GM19455 (cell line): ENCODE data around the gene KCND3.

Experiments used
- ATAC-seq: cut with Tn5 transposase; IDR thresholded peaks from one replicate; pipeline ENCODE4 v1.9.1; 2021; ENCODE audit not compliant: unreplicated experiment

KCND3 gene

DNA sequence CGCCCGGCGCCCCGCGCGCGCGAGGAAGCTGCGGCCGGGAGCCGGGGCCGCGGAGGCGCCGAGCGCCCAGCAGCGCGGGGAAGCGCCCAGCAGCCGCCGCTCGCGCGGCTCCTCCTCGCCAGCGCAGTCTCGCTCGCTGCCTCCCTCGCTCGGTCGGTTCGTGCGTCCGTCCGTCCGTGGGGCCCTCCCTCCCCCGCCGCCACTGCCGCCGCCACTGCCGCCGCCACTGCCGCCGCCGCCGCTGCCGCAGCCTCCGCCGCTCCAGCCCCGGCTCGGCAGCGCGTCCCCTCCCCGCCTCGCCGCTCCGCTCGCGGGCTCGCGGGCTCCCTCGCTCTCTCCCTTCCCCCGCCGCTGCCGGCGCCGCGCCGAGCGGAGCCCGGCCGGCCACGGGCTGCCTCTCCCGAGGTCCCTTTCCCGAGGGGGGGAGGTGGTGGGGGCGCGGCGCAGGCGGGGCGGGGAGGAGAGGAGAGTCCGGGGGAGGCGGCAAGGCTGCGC lies at the start of gene KCND3:
Gene KCND3, minus strand, starts transcription at position 138 of the 495 bp plus-strand sequence.
- ATAC-seq, result no peak

DNA sequence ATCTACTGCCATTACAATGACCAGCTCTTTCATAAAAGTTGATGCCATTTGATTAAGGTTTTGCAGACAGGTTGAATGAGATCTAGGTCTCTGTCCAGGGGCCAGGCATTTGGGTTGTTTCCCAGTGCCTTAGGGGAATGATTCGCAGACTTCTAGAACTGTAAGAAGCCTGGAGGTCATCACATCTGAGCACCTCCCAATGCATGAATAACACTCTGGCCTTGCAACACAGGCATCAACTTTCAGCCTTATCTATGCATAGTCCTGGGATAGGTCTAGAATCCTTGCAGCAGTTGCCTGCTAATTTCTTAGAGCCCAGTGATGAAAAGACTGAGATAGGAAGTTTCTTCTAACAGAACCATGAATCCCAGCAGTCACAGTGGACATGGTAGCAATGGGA lies 44.8 kb upstream of the KCND3 start:
- no peak for ATAC-seq

DNA sequence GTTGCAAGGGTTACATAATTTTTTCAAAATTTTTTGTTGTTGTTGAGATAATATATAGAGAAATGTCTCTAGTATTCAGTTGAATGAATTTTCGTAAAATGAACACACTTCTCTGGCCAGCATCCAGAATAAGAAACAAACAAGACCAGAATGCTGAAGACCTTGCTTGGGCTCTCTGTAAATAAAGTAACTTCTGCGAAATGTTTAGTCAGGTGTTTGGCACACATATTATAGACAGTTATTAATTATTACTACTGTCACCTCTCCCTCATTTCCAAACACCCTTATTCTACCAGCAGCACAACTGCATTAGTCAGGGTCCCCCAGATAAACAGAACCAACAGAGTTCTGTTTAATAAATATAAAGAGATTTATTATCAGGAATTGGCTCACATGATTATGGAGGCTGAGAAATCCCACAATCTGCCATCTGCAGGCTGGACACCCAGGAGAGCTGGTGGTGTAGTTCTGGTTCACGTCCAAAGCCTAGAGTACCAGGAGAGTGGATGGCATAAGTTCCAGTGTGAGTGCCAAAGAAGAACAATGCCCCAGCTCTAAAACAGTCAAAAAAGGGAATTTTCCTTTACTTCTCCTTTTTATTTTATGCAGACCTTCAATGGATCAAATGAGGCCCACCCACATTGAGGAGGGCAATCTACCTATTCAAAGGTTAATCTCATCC lies 44.1 kb upstream of the KCND3 start:
- no peak for ATAC-seq

DNA sequence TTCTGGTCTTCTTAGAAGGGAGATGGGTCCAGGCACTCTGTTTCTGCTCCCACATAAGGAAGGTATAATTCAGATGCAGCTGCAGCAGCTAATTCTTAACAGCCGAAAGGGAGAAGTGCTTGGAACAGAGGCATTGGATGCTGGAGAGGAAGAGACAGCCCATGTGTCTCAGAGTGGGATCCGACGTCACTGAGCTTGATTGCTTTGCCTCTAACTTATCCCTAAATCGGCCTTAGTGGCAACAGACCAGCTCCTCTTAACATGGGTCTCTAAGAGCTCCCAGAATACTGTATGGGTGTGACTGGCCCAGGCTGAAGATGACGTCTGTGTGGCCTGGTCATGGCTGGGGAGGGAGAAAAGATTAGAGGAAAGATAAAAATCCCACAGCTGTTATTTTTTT lies 40.7 kb upstream of the KCND3 start:
- ATAC-seq, result no peak

DNA sequence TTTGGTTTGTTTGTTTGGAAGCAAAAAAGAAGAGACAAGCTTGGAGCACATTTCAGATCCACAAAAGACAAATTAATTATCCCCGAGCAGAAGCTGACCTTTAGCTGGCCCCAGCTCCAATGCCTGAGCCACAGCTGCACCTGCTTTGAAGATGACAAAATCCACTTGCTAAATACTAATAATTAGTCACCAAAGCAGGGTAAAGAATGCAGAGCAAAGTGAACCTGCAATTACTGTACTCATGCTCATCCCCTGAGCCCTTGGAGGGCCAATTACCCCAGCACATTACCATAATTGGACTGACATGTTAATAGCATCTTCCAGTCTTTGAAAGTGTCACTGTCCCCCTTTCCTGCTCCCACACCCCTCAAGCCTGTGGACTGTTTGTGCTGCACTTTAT lies 38.2 kb upstream of the KCND3 start:
- ATAC-seq, result no peak

DNA sequence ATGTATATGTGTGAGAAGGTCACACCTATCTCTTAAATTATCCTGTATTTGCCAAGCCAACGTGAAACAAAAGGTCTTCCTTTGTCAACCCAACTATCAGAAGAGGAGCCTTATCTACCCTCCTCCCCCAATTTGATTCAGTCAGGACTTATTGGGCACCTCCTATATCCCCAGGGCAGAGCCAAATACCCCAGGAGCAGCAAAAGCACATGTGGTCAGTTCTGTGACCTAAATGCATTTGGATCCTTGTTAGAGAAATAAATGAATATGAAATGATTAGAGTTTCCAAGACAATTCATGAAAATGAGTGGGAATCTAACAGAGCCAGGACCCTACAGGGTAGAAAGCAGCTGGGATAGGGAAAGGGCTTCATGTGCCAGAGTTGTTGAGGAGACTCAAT lies 37.0 kb upstream of the KCND3 start:
- ATAC-seq, result no peak

- no peak for ATAC-seq
Observed at GRCh38 chr1:112026016-112026415, 36.5 kb upstream of the KCND3 start.

GRCh38 chr1:112021263-112021662 lies 31.8 kb upstream of the KCND3 start:
- no peak for ATAC-seq

GRCh38 chr1:112017183-112017582 lies 27.7 kb upstream of the KCND3 start:
- no peak for ATAC-seq

- ATAC-seq, result no peak
Observed at GRCh38 chr1:112012823-112013222, 23.4 kb upstream of the KCND3 start.

DNA sequence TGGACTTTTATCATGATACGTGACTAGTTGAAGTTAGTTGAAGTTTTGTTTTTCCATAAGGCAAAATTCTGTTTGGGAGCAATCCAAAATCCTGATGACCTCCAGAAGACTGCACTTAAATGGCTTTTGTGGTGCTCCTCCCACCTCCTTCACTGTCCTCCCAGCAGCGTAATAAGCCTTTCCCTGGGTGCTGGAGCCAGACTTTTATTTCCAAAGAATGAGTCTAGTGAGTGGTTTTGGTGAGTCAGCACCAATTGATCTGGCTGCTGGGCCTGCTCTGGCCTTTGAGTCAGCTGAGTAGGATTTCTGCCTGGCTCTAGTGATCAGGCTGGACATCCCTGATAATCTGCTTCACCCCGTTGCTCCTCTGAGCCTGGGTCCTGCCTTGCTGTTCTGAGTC lies 21.7 kb upstream of the KCND3 start:
- no peak for ATAC-seq

GRCh38 chr1:112007169-112007568 lies 17.7 kb upstream of the KCND3 start:
- no peak for ATAC-seq

- ATAC-seq, result no peak
Observed at GRCh38 chr1:112006416-112007025, 17.1 kb upstream of the KCND3 start.

- ATAC-seq, result no peak
Observed at GRCh38 chr1:112004076-112004475, 14.6 kb upstream of the KCND3 start.

- ATAC-seq, result no peak
Observed at GRCh38 chr1:112002514-112002913, 13.0 kb upstream of the KCND3 start.

DNA sequence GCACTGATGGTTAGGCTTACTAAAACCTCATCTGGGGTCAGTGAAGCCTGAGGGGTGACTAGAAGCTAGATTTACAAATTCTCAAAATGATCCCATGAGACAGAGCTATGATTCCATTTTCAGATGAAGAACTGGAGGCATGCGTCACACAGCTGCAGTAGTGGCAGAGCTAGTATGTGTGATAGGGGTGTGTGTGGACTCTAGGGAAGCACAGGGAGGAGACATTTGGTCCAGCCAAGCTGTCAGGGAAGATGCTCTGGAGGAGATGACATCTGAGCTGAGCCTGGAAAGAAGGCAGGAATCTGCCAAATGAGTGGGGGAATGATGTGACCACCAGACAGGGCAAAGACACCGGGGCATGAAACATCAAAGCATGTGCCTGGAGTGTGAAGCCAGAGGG lies 12.0 kb upstream of the KCND3 start:
- no peak for ATAC-seq

DNA sequence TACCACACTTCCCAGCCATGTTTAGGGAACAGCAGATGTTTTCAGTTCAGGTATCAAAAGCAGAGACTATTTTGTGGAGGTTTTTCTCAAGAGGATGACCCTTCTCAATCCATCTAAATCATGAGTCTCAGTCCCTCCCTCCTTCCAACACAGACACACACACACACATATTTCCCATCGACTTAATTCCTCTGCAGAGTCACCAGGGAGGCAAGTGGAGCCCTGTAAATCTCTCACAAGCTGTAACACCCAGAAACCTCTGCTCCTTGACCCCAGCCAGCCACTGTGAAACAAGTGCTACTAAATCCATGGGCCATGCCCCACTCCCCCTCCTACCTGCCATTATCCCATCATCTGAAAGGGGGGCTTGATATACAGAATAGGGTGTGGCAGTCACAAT lies 10.6 kb upstream of the KCND3 start:
- ATAC-seq, result no peak

DNA sequence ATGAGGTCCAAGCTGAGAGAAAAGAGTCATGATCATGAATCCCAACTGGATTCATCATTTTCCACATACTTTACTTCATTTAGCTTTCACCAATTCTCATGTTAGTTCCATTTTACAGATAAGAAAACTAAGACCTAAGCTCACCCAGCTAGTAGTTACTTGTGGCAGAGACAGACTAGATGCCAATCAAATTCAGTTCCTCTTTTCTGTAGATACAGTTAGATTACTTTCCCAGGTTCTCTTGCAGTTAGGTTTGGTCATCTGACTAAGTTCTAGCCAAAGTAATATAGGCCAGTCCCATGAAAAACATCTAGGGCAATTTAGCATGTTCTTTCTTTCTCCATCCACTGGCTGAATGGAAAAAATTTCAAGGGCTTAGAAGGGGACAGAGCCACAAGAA lies 8.9 kb upstream of the KCND3 start:
- ATAC-seq, result no peak

DNA sequence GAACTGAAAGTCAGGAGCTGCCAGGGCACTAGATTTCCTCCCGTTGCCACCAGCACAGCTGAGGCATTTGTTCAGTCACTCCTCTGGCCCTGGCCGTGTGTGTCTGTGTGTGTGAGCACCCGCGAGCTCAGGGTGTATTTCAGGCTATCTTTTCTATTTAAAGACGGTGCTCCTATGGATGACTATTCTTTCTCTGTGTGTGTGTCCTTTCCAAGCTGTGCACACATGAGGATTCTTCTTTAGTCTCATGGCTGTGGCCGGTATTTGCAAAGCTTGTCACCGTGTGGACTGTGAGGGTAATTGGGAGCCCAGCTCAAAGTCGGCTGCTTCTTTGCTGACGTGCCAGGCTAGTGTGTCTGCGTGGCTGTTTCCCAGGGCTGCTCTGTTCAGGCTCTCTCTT lies 3.0 kb upstream of the KCND3 start:
- ATAC-seq, result no peak

DNA sequence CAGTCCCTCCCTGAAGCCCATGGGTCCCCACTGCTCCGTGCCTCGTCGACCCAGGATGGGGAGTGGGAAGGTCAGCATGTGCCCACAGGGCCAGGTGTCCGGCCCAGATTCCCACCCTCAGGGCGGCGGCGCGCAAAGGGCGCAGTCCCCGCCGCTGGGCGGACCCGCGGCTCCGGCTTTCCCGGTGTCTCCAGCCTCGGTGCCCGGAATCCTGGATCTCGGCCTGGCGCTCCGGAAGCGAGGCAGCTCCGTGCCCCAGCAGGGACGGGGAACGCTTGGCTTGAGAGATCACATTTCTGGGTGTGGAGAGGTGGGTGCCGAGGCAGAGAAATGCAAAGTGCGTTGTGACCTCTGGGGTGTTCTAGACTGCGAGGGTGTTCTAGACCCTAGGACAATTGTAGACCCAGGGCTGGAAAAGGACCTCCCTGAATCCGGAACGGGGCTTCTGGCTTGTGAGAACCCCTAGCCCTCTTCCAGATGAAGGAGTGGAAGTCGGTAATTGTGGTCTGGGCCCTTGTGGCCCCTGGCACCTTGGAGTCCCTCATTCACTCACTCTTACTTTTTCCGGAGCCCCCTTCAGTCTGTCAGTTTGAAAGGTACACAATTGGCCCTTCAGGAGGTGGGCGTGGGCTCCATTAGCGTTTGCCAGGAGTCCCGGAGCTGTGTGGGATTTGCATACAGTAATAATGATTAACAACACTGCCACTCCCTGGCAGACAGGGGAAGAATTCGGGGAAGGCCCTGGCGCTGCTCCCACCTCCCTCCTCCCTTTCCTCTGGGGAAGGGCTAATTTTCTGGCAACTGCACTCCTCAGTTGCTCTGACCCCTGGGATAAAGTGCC lies 1.6 kb upstream of the KCND3 start:
- no peak for ATAC-seq

GRCh38 chr1:111990026-111990877 lies 784 bp upstream of the KCND3 start:
- no peak for ATAC-seq
